GM12878 (cell line): ENCODE results near the gene DIP2B. TPM values are rescaled to one million over a fixed set of nuclear protein-coding genes. Genes with fewer than 3 reads are reported as not detected.
A peak's percentile ranks its signal among the peaks of the same experiment; 100 is the strongest.

ENCODE experiments used
- ATAC-seq: fragments of 200-7000 bp; cut with Tn5 transposase; 3 replicates; pipeline ENCODE4 v1.9.1; 2020; ENCODE audit warnings: mild to moderate bottlenecking, moderate library complexity
- BruUV-seq: library from RNA; stranded (reverse); fragments of 400-500 nt; replicated peaks from 2 replicates; lab custom pipeline; 2021; lab: Mats Ljungman, UMichigan
- CTCF ChIA-PET: fragments of 300-600 bp; sonication (Branson Sonifier 250); formaldehyde crosslinking; extraction: SDS; loops from one replicate; lab custom pipeline; 2021; ENCODE audit warnings: inconsistent platforms; lab: Yijun Ruan, JAX
- POLR2A ChIA-PET: fragments of 350-600 bp; formaldehyde crosslinking; extraction: SDS; loops from one replicate; lab custom pipeline; 2021; ENCODE audit warnings: inconsistent platforms; lab: Charles Lee
- RAD21 ChIA-PET: fragments of 300-600 bp; sonication (Branson Sonifier 250); formaldehyde crosslinking; loops from one replicate; lab custom pipeline; 2023; ENCODE audit warnings: antibody characterized with exemption; ENCODE audit not compliant: unreplicated experiment; lab: Charles Lee
- SMC1A ChIA-PET: fragments of 300-600 bp; sonication (Branson Sonifier 250); formaldehyde crosslinking; loops from one replicate; lab custom pipeline; 2023; ENCODE audit not compliant: unreplicated experiment, uncharacterized antibody; lab: Charles Lee
- DNase-seq: peaks from one replicate; pipeline ENCODE4 v3.0.0-alpha.2; 2011; ENCODE audit warnings: low read depth, low spot score
- FAIRE-seq: peaks from 3 replicates; lab custom pipeline; 2011; peaks lifted over from hg19 to GRCh38; lab: Jason Lieb, UNC
- H2AFZ ChIP-seq: 2 replicates; pipeline ENCODE4 v1.6.0; 2011; ENCODE audit warnings: low read depth, low read length, control low read depth; ENCODE audit not compliant: control insufficient read depth
- H3K27ac ChIP-seq: 2 replicates; pipeline ENCODE4 v1.5.1; 2011; ENCODE audit warnings: control low read depth; ENCODE audit not compliant: control insufficient read depth, insufficient read depth
- H3K27me3 ChIP-seq, 2 experiments: replicated peaks in 1 of 2; 2 replicates each; pipeline versions ENCODE4 v1.6.0 to v1.6.1; 2011; ENCODE audit warnings: low read length in 1 of 2; ENCODE audit not compliant: control insufficient read depth in 2 of 2, insufficient read depth in 2 of 2
- H3K36me3 ChIP-seq, 2 experiments: 2 replicates each; pipeline ENCODE4 v1.5.1; 2011; ENCODE audit warnings: low read length in 1 of 2; ENCODE audit not compliant: control insufficient read depth in 2 of 2, insufficient read depth in 2 of 2
- H3K4me1 ChIP-seq: 2 replicates; pipeline ENCODE4 v1.6.1; 2011; ENCODE audit warnings: mild to moderate bottlenecking, low read length, moderate library complexity, mixed read lengths; ENCODE audit not compliant: control insufficient read depth, insufficient read depth
- H3K4me2 ChIP-seq: 2 replicates; pipeline ENCODE4 v1.6.0; 2011; ENCODE audit warnings: control low read depth; ENCODE audit not compliant: control insufficient read depth, insufficient read depth
- H3K4me3 ChIP-seq: fragments of 200-600 bp; sonication (generic); 2 replicates; pipeline ENCODE4 v1.5.1; 2016
- H3K79me2 ChIP-seq: 2 replicates; pipeline ENCODE4 v1.6.0; 2011; ENCODE audit warnings: low read length; ENCODE audit not compliant: control insufficient read depth, insufficient read depth
- H3K9ac ChIP-seq: 2 replicates; pipeline ENCODE4 v1.8.0; 2011; ENCODE audit warnings: low read length, control low read depth, mixed read lengths; ENCODE audit not compliant: control insufficient read depth, insufficient read depth
- H3K9me3 ChIP-seq: replicated peaks from 3 replicates; pipeline ENCODE4 v1.5.1; 2011; ENCODE audit warnings: mild to moderate bottlenecking, low read length; ENCODE audit not compliant: control insufficient read depth, insufficient read depth
- H4K20me1 ChIP-seq: 2 replicates; pipeline ENCODE4 v1.6.0; 2011; ENCODE audit not compliant: control insufficient read depth, insufficient read depth
- BACH1 ChIP-seq: fragments of 450-650 bp; IDR thresholded peaks from 2 replicates; pipeline ENCODE4 v1.6.1; 2017; ENCODE audit warnings: mild to moderate bottlenecking, borderline replicate concordance
- BCLAF1 ChIP-seq: fragments of 450-650 bp; IDR thresholded peaks from 2 replicates; pipeline ENCODE4 v1.6.1; 2017; ENCODE audit warnings: antibody characterized with exemption, mild to moderate bottlenecking, moderate library complexity
- BHLHE40 ChIP-seq, 2 experiments: fragments of 450-650 bp in 1 of 2; IDR thresholded peaks; 2 replicates each; pipeline ENCODE4 v1.6.1; 2011 to 2017; ENCODE audit warnings: low read depth in 2 of 2, borderline replicate concordance in 1 of 2, improper control_type of control experiment in 1 of 2, low read length in 1 of 2, mild to moderate bottlenecking in 1 of 2
- CHD1 ChIP-seq: IDR thresholded peaks from 2 replicates; pipeline ENCODE4 v1.6.1; 2012; ENCODE audit warnings: low read depth, low read length, improper control_type of control experiment
- EED ChIP-seq: sonication (generic); IDR thresholded peaks from 2 replicates; pipeline ENCODE4 v1.6.1; 2016; ENCODE audit warnings: antibody characterized with exemption, low read depth
- MLLT1 ChIP-seq: fragments of 450-650 bp; IDR thresholded peaks from 2 replicates; pipeline ENCODE4 v1.6.1; 2016; ENCODE audit warnings: mild to moderate bottlenecking
- SUZ12 ChIP-seq: fragments of 200-600 bp; sonication (generic); IDR thresholded peaks from one replicate; pipeline ENCODE4 v1.6.1; 2018; ENCODE audit warnings: antibody characterized with exemption, mild to moderate bottlenecking; ENCODE audit not compliant: unreplicated experiment
- TCF7 ChIP-seq: IDR thresholded peaks from 2 replicates; pipeline ENCODE4 v1.6.1; 2014; ENCODE audit warnings: antibody characterized with exemption, borderline replicate concordance
- ZNF207 ChIP-seq: fragments of 450-650 bp; IDR thresholded peaks from 2 replicates; pipeline ENCODE4 v1.6.1; 2014; ENCODE audit warnings: antibody characterized with exemption, mild to moderate bottlenecking, borderline replicate concordance
- WGBS: methylation state at CpG from one replicate; pipeline ENCODE4 v1.1.6; 2016; ENCODE audit warnings: low lambda C conversion rate; ENCODE audit not compliant: insufficient replicate concordance, insufficient coverage; ENCODE audit errors: missing lambda C conversion rate; 5-methylcytosine and 5-hydroxymethylcytosine counted together
- in situ Hi-C: fragments of 300-500 bp; cut with MboI; formaldehyde crosslinking; loops from 9 replicates; pipeline ENCODE4 v1.14.3; 2018; ENCODE audit warnings: mixed read lengths
- intact Hi-C: fragments of 100-400 bp; cut with micrococcal nuclease; formaldehyde crosslinking; loops from one replicate; pipeline ENCODE4 v1.14.2; 2022; ENCODE audit not compliant: unreplicated experiment
- polyA plus RNA-seq, 11 experiments: library from polyadenylated mRNA; depleted of rRNA in 4 of 11; unstranded in 6 of 11; stranded (reverse) in 5 of 11; fragments of >200 nt; fragmentation: Nextera tagmentation in 4 of 11; fragmentation: Illumina TruSeq in 1 of 11; extraction: Ambion mirVana in 4 of 11; extraction: Trizol in 1 of 11; gene quantifications; 1 replicate in 1 of 11; 2 replicates in 10 of 11; pipeline versions ENCODE4 v1.2.1 to v1.2.3, GENCODE V29; 2011 to 2016; ENCODE audit warnings: inconsistent platforms in 2 of 11, missing spikeins in 2 of 11, low read depth in 1 of 11
- total RNA-seq, 4 experiments: library from RNA; depleted of rRNA in 3 of 4; stranded (reverse); fragments of >200 nt in 3 of 4; fragmentation: Illumina TruSeq in 1 of 4; extraction: Trizol in 1 of 4; gene quantifications; 2 replicates each; pipeline versions ENCODE4 v1.2.1 to v1.2.3, GENCODE V29; 2013 to 2021
- TF ChIP-seq, protein P1 (sequence below): fragments of 450-650 bp; IDR thresholded peaks from 2 replicates; pipeline ENCODE4 v1.6.1; 2017; ENCODE audit warnings: mild to moderate bottlenecking, moderate library complexity

The DIP2B gene
- total and polyA plus RNA-seq, 10 of the 15 experiments (the other 5 are each of a cell fraction or from before 2014, with no cell fraction given) = 4.5 to 30.0 (median 18.6) TPM

GRCh38 chr12:50771409-50771808 is 266.6 kb downstream of the DIP2B start:
- intact Hi-C loops = no loop called here
- BruUV-seq = TSS peak; percentile 19
- H3K9ac ChIP-seq = no peak overlapping the region
- H4K20me1 ChIP-seq = no peaks in the 10 kb centered on the region
- H3K27ac ChIP-seq = no peak overlapping the region
- no peak for ATAC-seq
- ChIA-PET RAD21 (no interaction called here), SMC1A (no interaction called here), POLR2A (no interaction called here), CTCF (no interaction called here)
- TF ChIP-seq MLLT1 (no peak), TCF7 (no peak), ZNF207 (no peak), BCLAF1 (no peak), SUZ12 (no peak), CHD1 (no peak), BACH1 (no peak), BHLHE40 (IDR thresholded peaks at IDR 0.05; ENCODE audit: borderline replicate concordance in 1 of 2, low read depth in 2 of 2, low read length in 1 of 2) (no peak), EED (no peak)
- TF ChIP-seq, protein P1, sequence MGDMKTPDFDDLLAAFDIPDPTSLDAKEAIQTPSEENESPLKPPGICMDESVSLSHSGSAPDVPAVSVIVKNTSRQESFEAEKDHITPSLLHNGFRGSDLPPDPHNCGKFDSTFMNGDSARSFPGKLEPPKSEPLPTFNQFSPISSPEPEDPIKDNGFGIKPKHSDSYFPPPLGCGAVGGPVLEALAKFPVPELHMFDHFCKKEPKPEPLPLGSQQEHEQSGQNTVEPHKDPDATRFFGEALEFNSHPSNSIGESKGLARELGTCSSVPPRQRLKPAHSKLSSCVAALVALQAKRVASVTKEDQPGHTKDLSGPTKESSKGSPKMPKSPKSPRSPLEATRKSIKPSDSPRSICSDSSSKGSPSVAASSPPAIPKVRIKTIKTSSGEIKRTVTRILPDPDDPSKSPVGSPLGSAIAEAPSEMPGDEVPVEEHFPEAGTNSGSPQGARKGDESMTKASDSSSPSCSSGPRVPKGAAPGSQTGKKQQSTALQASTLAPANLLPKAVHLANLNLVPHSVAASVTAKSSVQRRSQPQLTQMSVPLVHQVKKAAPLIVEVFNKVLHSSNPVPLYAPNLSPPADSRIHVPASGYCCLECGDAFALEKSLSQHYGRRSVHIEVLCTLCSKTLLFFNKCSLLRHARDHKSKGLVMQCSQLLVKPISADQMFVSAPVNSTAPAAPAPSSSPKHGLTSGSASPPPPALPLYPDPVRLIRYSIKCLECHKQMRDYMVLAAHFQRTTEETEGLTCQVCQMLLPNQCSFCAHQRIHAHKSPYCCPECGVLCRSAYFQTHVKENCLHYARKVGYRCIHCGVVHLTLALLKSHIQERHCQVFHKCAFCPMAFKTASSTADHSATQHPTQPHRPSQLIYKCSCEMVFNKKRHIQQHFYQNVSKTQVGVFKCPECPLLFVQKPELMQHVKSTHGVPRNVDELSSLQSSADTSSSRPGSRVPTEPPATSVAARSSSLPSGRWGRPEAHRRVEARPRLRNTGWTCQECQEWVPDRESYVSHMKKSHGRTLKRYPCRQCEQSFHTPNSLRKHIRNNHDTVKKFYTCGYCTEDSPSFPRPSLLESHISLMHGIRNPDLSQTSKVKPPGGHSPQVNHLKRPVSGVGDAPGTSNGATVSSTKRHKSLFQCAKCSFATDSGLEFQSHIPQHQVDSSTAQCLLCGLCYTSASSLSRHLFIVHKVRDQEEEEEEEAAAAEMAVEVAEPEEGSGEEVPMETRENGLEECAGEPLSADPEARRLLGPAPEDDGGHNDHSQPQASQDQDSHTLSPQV = no peak
- in situ Hi-C loops = no loop called here
- H3K4me3 ChIP-seq = no peak overlapping the region
- H3K9me3 ChIP-seq = no peaks in the 10 kb centered on the region; the same call in 2 of the 3 replicates
- no peaks in the 10 kb centered on the region; a peak in 3 of 4 replicates for H3K36me3 ChIP-seq
- no peaks in the 10 kb centered on the region for H3K4me1 ChIP-seq
- no peak overlapping the region for H3K4me2 ChIP-seq
- peaks cover 27% of the 10 kb centered on the region for H3K79me2 ChIP-seq
- 87% methylated on average over 5 of the region's 5 CpGs for WGBS
- FAIRE-seq = no peak
- H2AFZ ChIP-seq = no peak overlapping the region
- no peaks in the 10 kb centered on the region for H3K27me3 ChIP-seq
- DNase-seq = no peak
